D721Med (cell line): Measurements from ENCODE around the gene GPC6.

Experiments used
- DNase-seq: peaks from one replicate; pipeline ENCODE4 v3.0.0; 2011; ENCODE audit warnings: low spot score; ENCODE audit not compliant: insufficient read length
- FAIRE-seq: peaks from 2 replicates; lab custom pipeline; 2011; peaks lifted over from hg19 to GRCh38; lab: Jason Lieb, UNC
- CTCF ChIP-seq: IDR thresholded peaks from 2 replicates; pipeline ENCODE4 v1.5.1; 2012; ENCODE audit warnings: mild to moderate bottlenecking, control low read depth; ENCODE audit not compliant: insufficient read depth; ENCODE audit errors: missing control alignments

The GPC6 gene

GRCh38 chr13:93525087-93525486 is 298.5 kb downstream of the GPC6 start:
- FAIRE-seq = no peak
- no peak for DNase-seq
- TF ChIP-seq CTCF = no peak

DNA sequence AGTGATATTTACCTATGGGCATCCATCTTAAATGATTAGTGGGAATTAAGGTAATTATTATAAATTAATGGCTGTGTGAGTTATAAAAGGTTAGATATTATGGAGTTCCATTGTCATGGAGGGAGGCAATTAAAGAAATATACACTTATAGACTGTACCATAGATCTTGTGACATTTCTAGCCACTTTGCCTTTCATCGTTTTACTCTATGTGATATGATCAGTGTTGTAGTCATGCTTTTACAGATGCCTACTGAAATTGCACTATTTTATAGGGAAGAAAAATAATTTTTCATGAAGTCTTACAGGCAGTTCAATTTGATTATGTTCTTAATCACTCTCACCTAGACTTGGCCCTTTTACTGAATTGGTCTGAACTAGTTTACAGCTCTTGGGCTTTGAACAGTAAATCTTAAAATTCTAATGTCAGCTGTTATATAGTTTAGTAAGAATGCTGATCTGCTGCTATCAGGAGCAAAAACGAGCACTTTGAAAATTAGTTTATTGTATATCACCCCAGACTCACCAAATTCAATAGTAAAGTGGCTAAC is 301.2 kb downstream of the GPC6 start:
- DNase-seq = no peak
- TF ChIP-seq CTCF = no peak
- no peak for FAIRE-seq

DNA sequence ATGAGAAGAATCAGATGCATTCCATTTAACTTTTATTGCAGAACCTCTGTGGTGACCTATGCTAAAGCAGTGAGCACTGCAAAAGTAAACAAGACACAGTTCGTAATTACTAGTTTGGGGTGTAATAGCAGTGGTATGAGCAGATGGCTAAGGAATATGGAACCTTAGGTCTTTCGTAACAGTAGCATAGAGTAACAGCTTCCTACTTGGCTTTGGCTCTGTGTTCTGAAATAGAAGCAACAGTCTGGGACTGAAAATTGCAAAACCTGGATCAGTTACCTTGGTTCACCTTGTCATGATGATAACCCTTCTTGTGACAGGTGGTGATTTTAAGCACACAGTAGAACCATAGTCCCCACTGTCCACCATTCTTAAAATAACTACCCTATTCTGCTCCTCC is 303.4 kb downstream of the GPC6 start:
- TF ChIP-seq CTCF = no peak
- DNase-seq (no peak), FAIRE-seq (peak; percentile 46)

DNA sequence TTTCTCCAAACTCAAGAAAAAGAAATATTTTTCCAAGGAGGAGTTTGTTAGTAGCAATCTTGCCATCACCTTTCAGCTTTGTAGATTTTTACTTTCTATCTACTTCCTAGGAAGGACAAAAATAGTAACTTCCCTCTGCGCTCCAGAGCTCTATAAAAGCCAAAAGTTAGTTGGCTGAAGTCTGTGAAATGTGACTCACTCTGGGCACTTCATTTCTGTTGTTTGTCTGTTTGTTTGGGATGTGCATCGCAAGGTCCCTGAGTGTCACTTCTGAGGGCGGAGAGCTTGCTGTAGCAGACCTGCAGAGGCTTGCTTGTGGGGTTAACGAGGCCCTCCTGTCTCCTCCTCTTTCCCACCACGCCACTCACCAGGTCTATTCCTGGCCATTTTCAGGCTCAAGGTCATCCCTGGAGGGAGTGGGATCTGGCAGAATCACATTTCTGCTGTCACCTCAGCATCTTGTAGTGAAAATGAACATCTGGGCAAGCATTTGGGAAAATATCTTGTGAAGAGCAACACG is 307.6 kb downstream of the GPC6 start:
- TF ChIP-seq CTCF = no peak
- DNase-seq = no peak
- no peak for FAIRE-seq

GRCh38 chr13:93535251-93535650 is 308.6 kb downstream of the GPC6 start:
- FAIRE-seq (no peak), DNase-seq (no peak)
- TF ChIP-seq CTCF = no peak

DNA sequence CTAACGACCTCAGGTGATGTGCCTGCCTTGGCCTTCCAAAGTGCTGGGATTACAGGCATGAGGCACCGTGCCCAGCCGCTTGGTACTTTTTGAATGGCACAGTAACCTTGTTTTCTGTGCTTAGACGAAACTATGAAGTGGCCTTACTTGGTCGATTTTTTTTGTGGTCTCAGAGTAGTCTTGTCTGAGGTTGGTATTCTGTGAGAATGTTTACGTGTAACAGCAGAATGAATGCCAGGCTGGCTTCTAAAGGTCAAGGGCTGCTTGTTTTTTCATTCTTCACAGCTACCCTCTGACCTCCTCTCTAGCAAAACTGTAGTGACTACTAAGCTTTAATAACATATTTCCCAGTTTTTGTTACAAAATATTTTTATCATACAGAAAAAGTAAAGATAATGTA is 313.3 kb downstream of the GPC6 start:
- no peak for FAIRE-seq
- no peak for TF ChIP-seq CTCF

GRCh38 chr13:93547886-93548285 is 321.3 kb downstream of the GPC6 start:
- DNase-seq (no peak), FAIRE-seq (no peak)
- TF ChIP-seq CTCF = no peak

More for the DNA sequence above, 313.3 kb downstream of the GPC6 start:
- DNase-seq = no peak
